HepG2 (cell line): ENCODE results near the gene VSX1. TPM values are rescaled to one million over a fixed set of nuclear protein-coding genes. Genes with fewer than 3 reads are reported as not detected.

Experiments
- ATAC-seq: fragments of 200-7000 bp; cut with Tn5 transposase; 3 replicates; pipeline ENCODE4 v1.9.1; 2020; ENCODE audit warnings: mild to moderate bottlenecking, moderate library complexity
- BruUV-seq: library from RNA; stranded (reverse); fragments of 400-500 nt; replicated peaks from 2 replicates; lab custom pipeline; 2021; lab: Mats Ljungman, UMichigan
- CTCF ChIA-PET: fragments of 300-600 bp; formaldehyde crosslinking; extraction: SDS; loops from one replicate; lab custom pipeline; 2021; ENCODE audit warnings: low total read pairs, inconsistent platforms, low intra/inter-chr PET ratio; lab: Yijun Ruan, JAX
- POLR2A ChIA-PET: fragments of 350-600 bp; sonication (Branson Sonifier 250); formaldehyde crosslinking; loops from one replicate; lab custom pipeline; 2020; ENCODE audit warnings: antibody characterized with exemption, inconsistent platforms; lab: Yijun Ruan, JAX
- DNase-seq: peaks from one replicate; pipeline ENCODE4 v3.0.0-alpha.2; 2015; ENCODE audit warnings: low spot score
- FAIRE-seq: peaks from 3 replicates; lab custom pipeline; 2011; peaks lifted over from hg19 to GRCh38; lab: Jason Lieb, UNC
- H2AFZ ChIP-seq: one replicate; pipeline ENCODE4 v1.6.1; 2011; ENCODE audit warnings: low read length, inconsistent platforms
- H3K27ac ChIP-seq: fragments of 300-600 bp; 3 replicates; pipeline ENCODE4 v1.8.0; 2011; ENCODE audit warnings: mixed run types, mild to moderate bottlenecking, mixed read lengths, low read length, inconsistent platforms; ENCODE audit not compliant: insufficient read depth; ENCODE audit errors: extremely low read length
- H3K27me3 ChIP-seq, 2 experiments: fragments of 200-600 bp in 1 of 2; 2 replicates in 1 of 2; 3 replicates in 1 of 2; pipeline versions ENCODE4 v1.6.0 to v1.8.0; 2011; ENCODE audit warnings: low read length in 2 of 2, mild to moderate bottlenecking in 2 of 2, moderate library complexity in 2 of 2, inconsistent platforms in 1 of 2; ENCODE audit not compliant: insufficient read depth in 2 of 2, control insufficient read depth in 1 of 2
- H3K36me3 ChIP-seq, 2 experiments: fragments of 200-600 bp in 1 of 2; replicated peaks in 1 of 2; 2 replicates in 1 of 2; 3 replicates in 1 of 2; pipeline versions ENCODE4 v1.5.1 to v1.8.0; 2011; ENCODE audit warnings: low read length in 2 of 2, inconsistent platforms in 1 of 2; ENCODE audit not compliant: insufficient read depth in 2 of 2, control insufficient read depth in 1 of 2
- H3K4me1 ChIP-seq: 2 replicates; pipeline ENCODE4 v1.5.1; 2012; ENCODE audit warnings: low read length, inconsistent platforms; ENCODE audit not compliant: insufficient read depth
- H3K4me2 ChIP-seq: 2 replicates; pipeline ENCODE4 v1.6.0; 2011; ENCODE audit warnings: low read depth, low read length, inconsistent platforms
- H3K4me3 ChIP-seq, 3 experiments: fragments of 200-600 bp in 1 of 3; sonication (generic), shearing (Covaris generic) in 1 of 3; replicated peaks in 1 of 3; 2 replicates each; pipeline ENCODE4 v1.5.1; 2011 to 2016; ENCODE audit warnings: low read length in 3 of 3, inconsistent platforms in 2 of 3, low read depth in 2 of 3, mild to moderate bottlenecking in 2 of 3, control low read depth in 1 of 3, mixed read lengths in 1 of 3; ENCODE audit not compliant: insufficient read depth in 1 of 3
- H3K79me2 ChIP-seq: one replicate; pipeline ENCODE4 v1.6.1; 2011; ENCODE audit warnings: low read length, inconsistent platforms; ENCODE audit not compliant: insufficient read depth
- H3K9ac ChIP-seq: 2 replicates; pipeline ENCODE4 v1.6.0; 2011; ENCODE audit warnings: mild to moderate bottlenecking, low read depth, low read length, inconsistent platforms; ENCODE audit not compliant: insufficient read depth
- H3K9me3 ChIP-seq: 2 replicates; pipeline ENCODE4 v1.5.1; 2012; ENCODE audit warnings: mild to moderate bottlenecking, low read length
- H4K20me1 ChIP-seq: 2 replicates; pipeline ENCODE4 v1.6.0; 2011; ENCODE audit warnings: inconsistent platforms, mild to moderate bottlenecking, low read length, moderate library complexity; ENCODE audit not compliant: insufficient read depth
- BRCA1 ChIP-seq: sonication (generic); formaldehyde crosslinking; IDR thresholded peaks from 2 replicates; pipeline ENCODE4 v1.4.0; 2020; ENCODE audit warnings: missing genetic modification reagents
- EEA1 ChIP-seq: sonication (generic); formaldehyde crosslinking; IDR thresholded peaks from 2 replicates; pipeline ENCODE4 v1.5.1; 2020; ENCODE audit warnings: mild to moderate bottlenecking, missing genetic modification reagents, borderline replicate concordance
- HNRNPL ChIP-seq: fragments of 200-400 bp; formaldehyde crosslinking; IDR thresholded peaks from 2 replicates; pipeline ENCODE4 v1.6.1; 2017; ENCODE audit warnings: mild to moderate bottlenecking, low read depth, low read length
- MLX ChIP-seq: IDR thresholded peaks from 2 replicates; pipeline ENCODE4 v1.6.1; 2016
- MXD1 ChIP-seq: sonication (generic); formaldehyde crosslinking; IDR thresholded peaks from 2 replicates; pipeline ENCODE4 v1.4.0; 2020; ENCODE audit warnings: mild to moderate bottlenecking, missing genetic modification reagents
- MYC ChIP-seq: sonication (generic); formaldehyde crosslinking; IDR thresholded peaks from 2 replicates; pipeline ENCODE4 v1.9.0; 2021; ENCODE audit warnings: missing genetic modification reagents, borderline replicate concordance
- NR0B2 ChIP-seq: sonication (generic); formaldehyde crosslinking; IDR thresholded peaks from 2 replicates; pipeline ENCODE4 v1.4.0; 2020; ENCODE audit warnings: mild to moderate bottlenecking, missing genetic modification reagents
- NR2F6 ChIP-seq, 2 experiments: IDR thresholded peaks; 2 replicates each; pipeline ENCODE4 v1.6.1; 2016; ENCODE audit warnings: antibody characterized with exemption in 1 of 2, mild to moderate bottlenecking in 1 of 2
- RXRA ChIP-seq: sonication (generic); formaldehyde crosslinking; IDR thresholded peaks from 2 replicates; pipeline ENCODE4 v1.5.1; 2020; ENCODE audit warnings: missing genetic modification reagents
- ZFP62 ChIP-seq: sonication (generic); formaldehyde crosslinking; IDR thresholded peaks from 2 replicates; pipeline ENCODE4 v1.4.0; 2020; ENCODE audit warnings: missing genetic modification reagents
- ZNF34 ChIP-seq: sonication (generic); formaldehyde crosslinking; IDR thresholded peaks from 2 replicates; pipeline ENCODE4 v1.4.0; 2020; ENCODE audit warnings: mild to moderate bottlenecking, missing genetic modification reagents, borderline replicate concordance
- ZNF430 ChIP-seq: sonication (generic); formaldehyde crosslinking; IDR thresholded peaks from 2 replicates; pipeline ENCODE4 v1.9.0; 2021; ENCODE audit warnings: mild to moderate bottlenecking, missing genetic modification reagents
- WGBS: methylation state at CpG from one replicate; pipeline ENCODE4 v1.1.6; 2017; ENCODE audit warnings: low lambda C conversion rate; 5-methylcytosine and 5-hydroxymethylcytosine counted together
- in situ Hi-C: cut with HindIII; loops from 2 replicates; pipeline ENCODE4 v1.10.0; 2017; ENCODE audit warnings: low pct_unique_long_range_greater_than_20kb; ENCODE audit not compliant: extremely low pct_ligation_motif_present
- intact Hi-C: fragments of 100-400 bp; cut with micrococcal nuclease; formaldehyde crosslinking; loops from one replicate; pipeline ENCODE4 v1.10.0; 2022; ENCODE audit not compliant: unreplicated experiment
- polyA plus RNA-seq, 8 experiments: library from polyadenylated mRNA; depleted of rRNA in 3 of 8; stranded (reverse) in 7 of 8; unstranded in 1 of 8; fragments of >200 nt; fragmentation: Illumina TruSeq in 4 of 8; extraction: Trizol in 4 of 8; gene quantifications; 2 replicates each; pipeline versions ENCODE4 v1.2.1 to v1.2.3, GENCODE V29; 2011 to 2016; ENCODE audit warnings: low read depth in 4 of 8, missing spikeins in 1 of 8, mixed read lengths in 1 of 8; ENCODE audit not compliant: insufficient read depth in 1 of 8
- total RNA-seq, 5 experiments: library from RNA; depleted of rRNA; stranded (reverse); fragments of >200 nt; fragmentation: Illumina TruSeq; extraction: Trizol; gene quantifications; 2 replicates each; pipeline ENCODE4 v1.2.3, GENCODE V29; 2016; ENCODE audit warnings: low read depth in 1 of 5

VSX1 gene
- total and polyA plus RNA-seq, 2 of the 13 experiments (the other 11 are each of a cell fraction or from before 2014, with no cell fraction given): 0.04 TPM; not detected in 1

- no TSS peak for BruUV-seq
- FAIRE-seq (no peak), DNase-seq (no peak)
Observed at GRCh38 chr20:25043499-25044260, 38.3 kb downstream of the VSX1 start.

GRCh38 chr20:25042531-25043498, 39.1 kb downstream of the VSX1 start:
- Histone ChIP-seq H3K79me2 (no peaks in the 10 kb centered on the region), H3K4me2 (no peak overlapping the region), H3K4me1 (peaks cover 45% of the 10 kb centered on the region), H3K9me3 (no peaks in the 10 kb centered on the region), H3K36me3 (no peaks in the 10 kb centered on the region), H2AFZ (no peak overlapping the region), H3K27me3 (peaks cover 0 to 5% of the 10 kb centered on the region in 2 experiments; a peak in 1 of 5 replicates), H3K27ac (no peak overlapping the region), H3K4me3 (no peak overlapping the region), H4K20me1 (no peaks in the 10 kb centered on the region), H3K9ac (no peak overlapping the region)
- FAIRE-seq: no peak
- BruUV-seq: no TSS peak
- no peak for DNase-seq
- 62% methylated on average over 14 of the region's 14 CpGs for WGBS
- ATAC-seq: peak; percentile 14
- POLR2A ChIA-PET: interaction anchor here (1.7 kb wide), 1 partner anchor 10 kb away, joined by 5 read pairs; no protein-coding TSS in a partner anchor
- CTCF ChIA-PET: no interaction called here
- in situ Hi-C loops: no loop called here
- intact Hi-C loops: no loop called here
- TF ChIP-seq ZNF34: no peak
- TF ChIP-seq HNRNPL: 0 out of 2 replicates have a peak, but pooled peaks have one; percentile 19
- TF ChIP-seq EEA1 (CRISPR knock-in tag): 0 out of 2 replicates have a peak, but pooled peaks have one; percentile 71
- no peak for TF ChIP-seq MLX
- 0 out of 2 replicates have a peak, but pooled peaks have one; percentile 15 for TF ChIP-seq NR0B2 (CRISPR knock-in tag)
- TF ChIP-seq NR2F6 (IDR thresholded peaks at IDR 0.05): no peak
- no peak for TF ChIP-seq NR2F6 (CRISPR knock-in tag; IDR thresholded peaks at IDR 0.05)
- TF ChIP-seq MXD1: 0 out of 2 replicates have a peak, but pooled peaks have one; percentile 21
- no peak for TF ChIP-seq RXRA
- TF ChIP-seq ZFP62 (CRISPR knock-in tag): no peak

More at GRCh38 chr20:25043499-25044260, 38.3 kb downstream of the VSX1 start:
- CTCF ChIA-PET: no interaction called here
- H3K9me3 ChIP-seq: no peaks in the 10 kb centered on the region
- TF ChIP-seq BRCA1 (CRISPR knock-in tag) (no peak), MYC (0 out of 2 replicates have a peak, but pooled peaks have one; percentile 29), ZNF430 (CRISPR knock-in tag) (no peak)
- TF ChIP-seq, all 625 proteins: peak for 1
- Histone ChIP-seq H4K20me1 (no peaks in the 10 kb centered on the region), H3K4me3 (no peak overlapping the region), H3K79me2 (no peaks in the 10 kb centered on the region), H3K36me3 (no peaks in the 10 kb centered on the region; a peak in 1 of 5 replicates), H3K9ac (no peak overlapping the region), H2AFZ (no peak overlapping the region), H3K27me3 (peaks cover 0 to 5% of the 10 kb centered on the region in 2 experiments; a peak in 1 of 5 replicates), H3K4me1 (peaks cover 45% of the 10 kb centered on the region), H3K27ac (no peak overlapping the region), H3K4me2 (no peak overlapping the region)
- 81% methylated on average over 9 of the region's 9 CpGs for WGBS
- in situ Hi-C loops (no loop called here), intact Hi-C loops (no loop called here)
- no peak for ATAC-seq
- POLR2A ChIA-PET: interaction anchor here (1.7 kb wide), 1 partner anchor 11 kb away, joined by 5 read pairs; no protein-coding TSS in a partner anchor
